AG20443 (cell line): ENCODE results near the gene P3H2.
"Not testable (repeated sequence)": the region's sequence is repeated elsewhere in the genome, so short reads cannot be mapped to it uniquely, and the experiment has no call there.

ENCODE experiments used
- DNase-seq: peaks from one replicate; pipeline ENCODE4 v3.0.0; 2012; ENCODE audit warnings: low spot score, mixed read lengths

P3H2 gene, protein sequence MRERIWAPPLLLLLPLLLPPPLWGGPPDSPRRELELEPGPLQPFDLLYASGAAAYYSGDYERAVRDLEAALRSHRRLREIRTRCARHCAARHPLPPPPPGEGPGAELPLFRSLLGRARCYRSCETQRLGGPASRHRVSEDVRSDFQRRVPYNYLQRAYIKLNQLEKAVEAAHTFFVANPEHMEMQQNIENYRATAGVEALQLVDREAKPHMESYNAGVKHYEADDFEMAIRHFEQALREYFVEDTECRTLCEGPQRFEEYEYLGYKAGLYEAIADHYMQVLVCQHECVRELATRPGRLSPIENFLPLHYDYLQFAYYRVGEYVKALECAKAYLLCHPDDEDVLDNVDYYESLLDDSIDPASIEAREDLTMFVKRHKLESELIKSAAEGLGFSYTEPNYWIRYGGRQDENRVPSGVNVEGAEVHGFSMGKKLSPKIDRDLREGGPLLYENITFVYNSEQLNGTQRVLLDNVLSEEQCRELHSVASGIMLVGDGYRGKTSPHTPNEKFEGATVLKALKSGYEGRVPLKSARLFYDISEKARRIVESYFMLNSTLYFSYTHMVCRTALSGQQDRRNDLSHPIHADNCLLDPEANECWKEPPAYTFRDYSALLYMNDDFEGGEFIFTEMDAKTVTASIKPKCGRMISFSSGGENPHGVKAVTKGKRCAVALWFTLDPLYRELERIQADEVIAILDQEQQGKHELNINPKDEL

DNA sequence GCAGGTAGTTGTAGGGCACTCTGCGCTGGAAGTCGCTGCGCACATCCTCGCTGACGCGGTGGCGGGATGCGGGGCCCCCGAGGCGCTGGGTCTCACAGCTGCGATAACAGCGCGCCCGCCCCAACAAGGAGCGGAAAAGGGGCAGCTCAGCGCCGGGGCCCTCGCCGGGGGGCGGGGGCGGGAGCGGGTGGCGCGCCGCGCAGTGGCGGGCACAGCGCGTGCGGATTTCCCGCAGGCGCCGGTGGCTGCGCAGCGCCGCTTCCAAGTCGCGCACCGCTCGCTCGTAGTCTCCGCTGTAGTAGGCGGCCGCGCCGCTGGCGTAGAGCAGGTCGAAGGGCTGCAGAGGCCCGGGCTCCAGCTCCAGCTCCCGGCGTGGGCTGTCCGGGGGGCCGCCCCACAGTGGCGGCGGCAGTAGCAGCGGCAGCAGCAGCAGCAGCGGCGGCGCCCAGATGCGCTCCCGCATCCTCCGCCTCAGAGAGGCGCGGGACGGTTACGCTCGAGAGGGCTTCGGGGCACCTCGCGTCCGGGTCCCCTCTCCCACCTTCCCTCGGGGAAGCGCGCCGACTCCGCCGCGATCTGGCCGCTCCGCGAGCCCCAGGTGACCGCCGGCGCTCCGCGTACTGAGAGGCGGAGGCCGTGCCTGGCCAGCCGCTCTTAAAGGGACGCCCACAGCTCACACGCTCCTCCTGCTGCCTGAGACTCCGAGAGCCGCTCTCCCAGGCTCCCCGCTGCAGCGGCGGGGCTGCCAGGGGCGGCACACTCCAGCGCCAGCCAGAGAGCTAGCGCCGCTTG lies at the start of gene P3H2:
P3H2 (minus strand) TSS at position 629 of the 792 bp plus-strand sequence; CDS start at position 463, 166 bp downstream.
- peak; percentile 96 for DNase-seq

DNA sequence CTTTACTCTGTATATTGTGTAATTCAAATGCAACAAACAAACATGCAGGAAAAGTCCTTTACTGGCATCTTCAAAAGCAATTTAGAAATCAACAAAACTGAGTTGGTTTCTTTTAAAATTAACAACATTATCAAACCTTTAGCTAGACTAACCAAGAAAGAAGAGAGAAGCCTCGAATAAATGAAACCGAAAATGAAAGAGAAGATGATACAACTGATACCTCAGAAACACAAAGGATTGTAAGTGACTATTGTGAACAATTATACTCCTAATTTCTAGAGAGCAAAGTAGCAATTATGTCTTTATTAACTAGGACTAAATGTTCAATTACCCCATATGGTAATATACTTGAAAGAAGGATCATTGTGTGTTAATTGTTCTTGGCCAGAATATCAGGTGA lies 49.2 kb upstream of the P3H2 start:
- no peak for DNase-seq

DNA sequence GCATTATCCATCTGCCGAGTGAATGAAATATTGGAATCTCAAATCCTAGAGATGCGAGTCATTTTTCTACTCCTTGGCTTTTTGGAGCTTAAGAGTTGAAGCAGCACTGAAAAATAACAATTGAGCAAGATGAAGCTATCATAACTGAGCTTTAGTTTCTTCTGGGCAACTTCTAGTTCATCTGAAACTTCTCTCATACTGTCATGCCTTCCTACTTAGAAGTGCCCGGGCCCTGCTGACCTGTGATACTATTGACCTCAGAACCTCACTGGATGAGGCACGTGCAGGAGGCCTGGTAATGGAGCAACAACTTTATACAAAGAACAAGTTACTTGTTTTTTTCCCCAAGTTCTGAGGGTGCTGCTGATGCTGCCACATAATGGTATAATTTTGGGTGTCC lies 48.5 kb upstream of the P3H2 start:
- DNase-seq: no peak

DNA sequence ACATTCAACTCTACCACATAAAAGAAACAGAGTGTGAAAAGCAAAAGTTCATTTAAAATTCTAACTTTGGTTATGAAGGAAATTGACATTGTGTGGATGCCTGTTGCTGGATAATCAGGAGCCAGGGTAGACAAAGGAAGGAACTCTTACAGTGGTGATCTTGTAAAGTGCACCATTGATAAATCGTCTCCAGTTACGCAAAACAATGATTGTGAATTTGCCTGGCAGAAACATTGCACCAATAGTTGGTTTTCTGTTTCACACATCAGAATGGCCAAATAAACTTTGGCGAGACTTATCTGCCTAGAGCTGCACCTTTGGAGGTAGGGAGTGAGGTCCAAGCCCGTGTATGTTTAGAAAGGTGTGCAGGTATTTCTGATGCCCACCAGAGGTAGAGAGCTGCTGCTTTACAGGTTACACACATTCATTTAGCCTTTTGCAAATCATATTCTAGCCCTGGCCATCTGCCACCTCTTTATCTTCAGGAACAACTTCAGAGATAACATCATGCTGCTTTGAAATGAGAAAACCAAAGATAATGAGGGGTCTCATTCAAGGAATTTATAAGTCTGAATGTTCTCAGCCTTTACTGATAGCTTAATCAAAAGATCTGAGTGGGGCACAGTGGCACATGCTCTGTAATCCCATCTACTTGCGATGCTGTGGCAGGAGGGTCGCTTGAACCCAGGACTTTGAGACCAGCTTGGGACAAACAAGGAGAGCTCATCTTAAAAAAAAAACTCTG lies 47.4 kb upstream of the P3H2 start:
- DNase-seq: no peak

DNA sequence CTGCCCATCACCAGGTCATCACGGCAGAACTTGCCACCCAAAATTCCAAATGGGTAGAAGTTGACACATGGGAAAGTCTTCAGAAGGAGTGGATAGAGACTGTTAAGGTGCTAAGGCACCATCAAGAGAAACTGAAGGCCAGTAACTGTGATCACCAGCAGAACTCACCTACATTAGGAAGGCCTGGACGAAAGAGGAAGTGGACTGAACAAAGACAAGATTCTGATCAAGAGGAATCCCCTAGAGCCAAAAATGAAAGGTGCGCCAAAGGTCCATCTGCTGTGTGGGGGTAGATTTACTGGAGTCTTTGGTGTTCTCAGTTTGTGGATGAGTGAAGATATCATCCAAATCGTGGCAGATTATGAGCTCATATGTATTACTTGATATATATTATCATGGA lies 46.3 kb upstream of the P3H2 start:
- DNase-seq: no peak

DNA sequence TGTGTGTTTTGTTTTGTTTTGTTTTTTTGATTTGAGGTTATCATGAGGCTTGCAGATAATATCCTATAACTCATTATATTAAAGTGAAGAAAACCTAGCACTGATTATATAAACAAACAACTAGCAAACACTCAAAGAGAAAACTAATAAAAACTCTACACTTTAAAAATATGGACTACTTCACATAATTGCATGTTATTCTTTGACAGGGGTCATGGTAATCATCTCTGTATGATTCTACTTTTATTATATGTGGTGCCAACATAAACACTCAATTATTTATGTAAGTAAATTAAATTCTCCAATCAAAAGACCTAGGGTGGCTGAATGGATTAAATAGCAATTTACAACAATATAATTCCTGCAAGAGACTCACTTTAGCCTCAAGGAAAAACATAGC lies 44.6 kb upstream of the P3H2 start:
- DNase-seq: no peak

DNA sequence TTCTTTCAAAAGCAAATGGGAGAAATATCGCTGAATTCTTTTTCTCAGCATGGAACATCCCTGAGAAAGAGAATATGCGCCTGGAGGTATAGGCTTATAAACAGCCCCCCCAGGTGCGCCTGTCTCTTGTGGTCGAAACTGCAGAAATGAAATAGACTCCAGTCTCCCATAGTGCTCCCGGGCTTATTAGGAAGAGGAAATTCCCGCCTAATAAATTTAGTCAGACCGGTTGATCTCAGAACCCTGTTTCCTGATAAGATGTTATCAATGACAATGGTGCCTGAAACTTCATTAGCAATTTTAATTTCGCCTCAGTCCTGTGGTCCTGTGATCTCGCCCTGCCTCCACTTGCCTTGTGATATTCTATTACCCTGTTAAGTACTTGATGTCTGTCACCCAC lies 41.3 kb upstream of the P3H2 start:
- not testable (repeated sequence) for DNase-seq

DNA sequence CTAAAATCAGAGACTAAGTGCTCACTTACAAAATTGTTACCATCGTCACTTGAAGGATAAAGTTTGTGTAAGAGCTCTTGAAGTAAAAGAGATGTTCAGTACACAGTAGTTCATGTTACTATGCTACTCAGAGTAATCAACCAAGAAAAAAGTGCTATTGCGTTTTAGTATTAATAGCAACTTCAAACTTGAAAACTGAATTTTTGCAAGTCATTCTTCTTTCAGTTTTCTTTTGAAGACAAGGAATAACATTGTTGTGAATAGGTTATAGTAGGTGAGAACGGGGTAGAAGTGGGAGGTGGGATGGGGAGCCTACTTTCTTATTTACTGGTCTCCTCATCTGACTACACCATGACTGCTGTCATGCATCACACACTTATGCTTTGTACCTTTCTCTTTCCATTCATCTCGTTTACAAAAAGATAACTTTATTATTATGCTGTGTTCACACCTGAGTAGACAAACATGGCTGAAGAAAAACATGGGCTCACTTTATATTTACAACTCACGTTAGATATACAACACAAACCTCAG lies 39.3 kb upstream of the P3H2 start:
- DNase-seq: no peak

DNA sequence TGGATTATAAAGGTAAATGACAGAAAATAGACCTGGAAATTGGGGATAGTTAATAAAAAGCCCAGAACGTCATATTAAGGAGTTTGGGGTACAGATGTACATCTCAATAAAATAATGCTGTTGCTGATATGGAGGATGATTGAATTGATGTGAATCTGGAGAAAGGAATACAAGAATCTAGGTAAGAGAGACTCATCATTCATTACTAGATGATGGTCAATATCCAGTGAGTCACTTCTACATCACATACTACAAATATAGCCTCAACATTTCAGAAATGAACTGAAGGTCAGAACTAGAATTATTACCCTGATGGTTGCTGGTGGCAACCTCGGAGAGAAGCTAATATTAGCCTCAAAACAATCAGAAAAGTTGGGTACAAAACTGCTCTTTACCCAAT lies 37.6 kb upstream of the P3H2 start:
- no peak for DNase-seq

DNA sequence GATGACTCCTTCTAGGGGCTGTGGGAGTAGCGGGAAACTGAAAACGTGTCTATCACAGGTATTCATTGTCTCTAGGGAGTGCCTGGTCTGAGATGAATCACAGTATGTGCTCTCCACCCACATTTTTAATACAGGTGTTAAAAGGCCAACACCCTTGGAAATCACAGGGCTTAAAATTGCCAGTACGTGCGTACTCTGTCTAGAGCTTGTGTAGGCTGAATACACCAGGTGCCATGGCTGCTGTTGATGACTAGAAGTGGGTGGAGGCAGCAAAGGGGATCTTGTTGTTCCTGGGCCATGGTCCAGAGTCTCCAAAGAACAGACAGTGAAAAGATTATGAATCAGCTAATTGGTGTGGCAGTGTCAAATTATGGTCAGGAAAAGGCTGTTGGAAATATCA lies 35.1 kb upstream of the P3H2 start:
- DNase-seq: no peak

DNA sequence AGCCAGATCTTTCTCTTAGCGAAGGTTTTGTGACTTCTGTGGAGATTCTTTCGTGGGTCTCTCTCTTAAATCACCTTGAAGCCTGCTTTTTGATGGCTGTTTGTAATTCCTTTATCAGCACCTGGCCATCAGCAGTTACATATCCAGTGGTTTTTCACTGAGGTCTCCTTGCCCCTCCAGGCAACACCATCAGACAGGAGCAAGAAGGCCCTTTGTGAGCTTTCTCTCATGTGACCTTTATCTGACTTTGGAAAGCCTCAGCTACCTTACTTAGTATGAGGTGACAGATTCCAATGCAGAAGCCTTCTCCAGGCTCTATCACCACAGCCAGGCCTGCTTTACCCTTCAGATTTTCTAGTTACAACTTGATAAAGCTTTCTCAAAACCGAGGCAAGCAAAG lies 30.0 kb upstream of the P3H2 start:
- DNase-seq: no peak

DNA sequence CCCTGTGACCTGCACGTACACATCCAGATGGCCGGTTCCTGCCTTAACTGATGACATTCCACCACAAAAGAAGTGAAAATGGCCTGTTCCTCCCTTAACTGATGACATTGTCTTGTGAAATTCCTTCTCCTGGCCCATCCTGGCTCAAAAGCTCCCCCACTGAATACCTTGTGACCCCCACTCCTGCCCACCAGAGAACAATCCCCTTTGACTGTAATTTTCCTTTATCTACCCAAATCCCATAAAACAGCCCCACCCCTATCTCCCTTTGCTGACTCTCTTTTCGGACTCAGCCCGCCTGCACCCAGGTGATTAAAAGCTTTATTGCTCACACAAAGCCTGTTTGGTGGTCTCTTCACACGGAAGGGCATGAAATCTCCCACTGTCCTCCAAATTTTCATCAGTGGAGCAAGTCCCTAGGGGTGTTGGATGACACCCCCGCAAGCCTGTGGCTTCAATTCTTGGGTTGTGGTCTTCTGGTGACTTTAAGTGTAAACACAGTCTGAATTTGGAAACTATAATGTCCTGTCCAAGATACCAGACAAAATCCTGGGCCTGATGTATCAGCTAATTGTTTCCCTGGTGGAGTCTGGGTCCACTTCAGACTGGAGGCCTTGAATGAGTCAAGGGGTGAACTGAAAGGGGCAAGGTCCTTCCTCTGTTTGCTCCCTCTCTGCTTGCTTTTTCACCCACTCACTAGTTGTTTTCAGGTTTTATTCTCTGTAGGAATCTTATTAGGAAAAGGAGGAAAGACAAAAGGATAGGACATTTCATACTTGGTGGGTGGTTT lies 29.3 kb upstream of the P3H2 start:
- not testable (repeated sequence) for DNase-seq

DNA sequence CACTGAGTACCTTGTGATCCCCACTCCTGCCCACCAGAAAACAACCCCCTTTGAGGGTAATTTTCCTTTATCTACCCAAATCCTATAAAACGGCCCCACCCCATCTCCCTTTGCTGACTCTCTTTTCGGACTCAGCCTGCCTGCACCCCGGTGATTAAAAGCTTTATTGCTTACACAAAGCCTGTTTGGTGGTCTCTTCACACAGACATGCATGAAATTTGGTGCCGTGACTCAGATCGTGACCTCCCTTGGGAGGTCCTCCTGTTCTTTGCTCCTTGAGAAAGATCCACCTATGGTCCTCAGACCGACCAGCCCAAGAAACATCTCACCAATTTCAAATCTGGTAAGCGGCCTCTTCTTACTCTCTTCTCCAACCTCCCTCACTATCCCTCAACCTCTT lies 24.1 kb upstream of the P3H2 start:
- DNase-seq: not testable (repeated sequence)

DNA sequence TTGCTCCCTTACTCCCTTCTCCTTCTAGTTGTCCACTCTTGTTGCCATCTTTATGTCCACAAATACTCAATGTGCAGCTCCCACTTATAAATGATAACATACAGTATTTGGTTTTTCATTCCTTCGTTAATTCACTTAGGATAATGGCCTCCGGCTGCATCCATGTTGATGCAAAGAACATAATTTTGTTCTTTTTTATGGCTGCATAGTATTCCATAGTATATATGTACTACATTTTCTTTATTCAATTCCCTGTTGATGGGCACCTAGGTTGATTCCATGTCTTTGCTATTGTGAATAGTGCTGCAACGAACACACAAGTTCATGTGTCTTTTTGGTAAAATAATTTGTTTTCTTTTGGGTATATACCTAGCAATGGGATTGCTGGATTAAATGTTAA lies 21.3 kb upstream of the P3H2 start:
- no peak for DNase-seq

DNA sequence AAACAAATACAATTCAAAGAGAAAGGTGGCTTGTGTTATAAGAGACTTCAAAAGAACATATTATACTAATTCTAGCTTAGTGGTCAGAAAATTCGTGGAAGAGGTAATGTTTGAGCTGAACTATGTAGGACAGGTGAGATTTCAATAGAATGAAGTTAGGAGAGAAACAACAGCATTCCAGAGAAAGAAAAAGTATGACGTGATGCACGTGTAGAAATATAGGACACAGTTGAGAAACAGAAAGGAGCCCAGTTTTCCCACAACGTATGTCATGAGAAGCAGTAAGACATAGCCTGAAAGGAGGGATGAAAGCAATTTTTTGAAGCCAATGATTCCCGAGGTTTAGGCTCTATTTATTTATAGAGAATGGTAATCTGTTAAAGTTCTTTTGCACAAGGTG lies 18.7 kb upstream of the P3H2 start:
- DNase-seq: no peak

DNA sequence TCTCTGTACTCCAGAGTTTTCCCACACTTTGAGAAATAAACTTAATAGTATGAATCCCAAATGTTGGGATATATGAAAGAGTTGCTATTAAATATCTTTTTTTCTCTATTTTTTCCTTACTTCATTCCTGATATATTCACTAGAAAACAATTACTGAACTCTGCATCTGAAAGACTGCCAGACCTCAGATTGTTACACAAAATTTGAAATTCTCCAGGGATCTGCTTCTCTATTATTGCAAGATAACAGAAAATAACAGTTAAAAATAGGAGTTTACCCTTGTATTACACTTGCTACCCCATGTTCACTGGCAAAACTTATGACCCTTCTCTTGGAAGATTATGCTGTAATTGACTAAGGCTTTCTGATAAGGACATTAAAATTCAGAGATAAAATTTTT lies 11.7 kb upstream of the P3H2 start:
- DNase-seq: no peak

DNA sequence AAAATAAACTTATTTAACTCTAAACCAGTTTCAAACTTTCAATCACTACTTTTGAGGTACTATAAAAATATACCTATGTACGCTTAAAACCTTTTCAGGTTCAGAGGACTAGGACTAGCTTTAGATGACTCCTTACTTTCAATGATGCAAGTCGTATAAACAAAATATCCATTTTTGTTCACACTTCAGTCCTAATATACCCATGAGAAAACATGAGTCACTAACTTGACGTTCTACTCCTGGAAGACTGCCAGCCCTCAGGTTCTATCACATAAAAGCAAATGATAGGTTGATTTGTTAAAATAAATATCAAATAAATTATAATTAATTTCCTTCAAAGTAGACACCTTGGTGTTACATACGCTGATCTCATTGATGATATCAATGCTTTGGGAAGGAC lies 10.6 kb upstream of the P3H2 start:
- no peak for DNase-seq

DNA sequence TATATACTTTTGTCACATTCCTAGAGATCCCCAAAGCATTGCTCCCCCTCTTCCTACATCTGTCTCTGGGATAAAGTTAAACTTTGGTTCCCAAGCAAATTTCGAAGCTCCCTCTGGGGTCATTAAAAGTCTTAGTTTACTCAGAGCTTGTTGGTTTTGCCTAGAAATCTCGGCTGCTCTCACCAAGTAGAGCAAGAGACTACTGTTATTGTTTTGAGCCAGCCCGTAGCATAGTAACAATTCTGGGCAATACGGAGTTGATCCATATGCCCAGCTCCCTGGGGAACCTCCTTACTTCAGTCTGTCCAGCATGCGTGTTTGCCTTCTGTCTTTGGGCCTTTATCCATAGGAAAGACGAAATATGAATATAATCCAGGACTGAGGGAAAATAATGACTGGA lies 10.0 kb upstream of the P3H2 start:
- no peak for DNase-seq

DNA sequence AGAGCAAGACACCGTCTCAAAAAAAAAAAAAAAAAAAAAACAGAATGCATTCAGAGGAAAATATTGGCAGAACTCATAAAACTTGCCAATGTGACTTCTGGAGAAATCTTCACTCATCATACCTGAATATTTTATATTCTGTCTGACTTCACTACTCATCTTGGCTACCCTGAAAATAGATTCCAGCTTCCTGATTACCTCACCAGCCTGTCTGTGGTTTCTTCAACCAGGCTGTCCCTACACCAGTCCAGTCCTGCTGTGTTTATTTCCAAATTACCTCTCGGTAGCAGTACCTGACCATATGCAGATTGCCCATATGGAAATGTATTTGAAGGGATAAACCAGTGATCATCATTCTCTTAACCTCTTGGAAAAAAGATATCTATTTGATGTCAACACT lies 9.3 kb upstream of the P3H2 start:
- no peak for DNase-seq

DNA sequence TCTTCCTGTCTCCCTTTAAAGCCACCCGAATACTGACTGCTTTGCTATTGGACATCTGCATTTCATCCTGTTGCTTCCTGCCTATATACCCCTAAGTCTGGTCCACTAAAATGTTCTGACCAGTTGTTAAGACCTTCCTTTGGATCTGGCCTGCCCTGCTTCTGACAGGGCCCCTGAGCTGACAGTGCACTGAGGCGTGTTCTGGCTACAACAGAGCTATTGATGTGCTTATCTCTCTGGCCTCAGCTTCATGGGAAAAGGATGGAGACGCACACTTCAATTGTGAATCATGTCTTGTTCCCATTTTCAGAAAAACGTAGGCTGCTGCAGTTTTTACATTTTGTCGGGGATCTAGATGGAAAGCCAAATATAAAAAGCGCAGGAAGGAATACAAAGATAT lies 7.1 kb upstream of the P3H2 start:
- no peak for DNase-seq

DNA sequence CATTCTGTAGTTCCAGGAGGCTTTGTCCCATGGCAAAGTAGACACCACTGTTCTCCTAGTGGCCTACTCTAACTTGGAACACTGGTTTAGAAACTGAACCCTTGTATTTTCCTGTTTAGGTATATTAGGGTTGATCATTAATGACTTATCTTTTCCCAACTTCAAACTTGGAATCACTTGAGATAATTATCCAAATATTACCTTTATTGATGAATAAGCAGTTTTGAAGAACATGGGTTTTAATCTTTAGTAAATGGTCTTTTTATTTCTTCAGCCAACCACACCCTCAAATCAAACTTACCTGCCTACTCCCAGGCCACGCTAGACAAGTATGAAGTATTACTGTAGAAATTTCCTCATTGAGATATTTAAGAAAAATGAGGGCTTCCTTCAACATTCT lies 6.5 kb upstream of the P3H2 start:
- no peak for DNase-seq
